RWPE2 (cell line): ENCODE measurements around the gene CFAP410.

ENCODE experiments used
- ATAC-seq: fragments of 200-7000 bp; cut with Tn5 transposase; 3 replicates; pipeline ENCODE4 v1.9.1; 2021; ENCODE audit warnings: low read depth
- DNase-seq: peaks from one replicate; pipeline ENCODE4 v3.0.0-alpha.2; 2020; ENCODE audit warnings: low spot score
- H3K27ac ChIP-seq: fragments of 450-650 bp; 2 replicates; pipeline ENCODE4 v1.5.1; 2017; ENCODE audit warnings: mild to moderate bottlenecking; ENCODE audit not compliant: poor library complexity, severe bottlenecking
- H3K27me3 ChIP-seq: fragments of 250-450 bp; sonication (Bioruptor Pico); 2 replicates; pipeline ENCODE4 v1.5.1; 2021; ENCODE audit warnings: mild to moderate bottlenecking, moderate library complexity; ENCODE audit not compliant: insufficient read depth, poor library complexity, severe bottlenecking
- H3K36me3 ChIP-seq: fragments of 250-450 bp; sonication (Bioruptor Pico); 2 replicates; pipeline ENCODE4 v1.5.1; 2020; ENCODE audit warnings: low read depth, mild to moderate bottlenecking, moderate library complexity
- H3K4me1 ChIP-seq: fragments of 250-450 bp; sonication (Bioruptor Pico); 2 replicates; pipeline ENCODE4 v1.5.1; 2021; ENCODE audit warnings: mild to moderate bottlenecking, moderate library complexity; ENCODE audit not compliant: insufficient read depth, poor library complexity, severe bottlenecking
- H3K4me3 ChIP-seq: fragments of 250-450 bp; sonication (Bioruptor Pico); 2 replicates; pipeline ENCODE4 v1.5.1; 2021; ENCODE audit warnings: mild to moderate bottlenecking, moderate library complexity; ENCODE audit not compliant: severe bottlenecking
- H3K9me3 ChIP-seq: fragments of 250-450 bp; sonication (Bioruptor Pico); 2 replicates; pipeline ENCODE4 v1.5.1; 2021; ENCODE audit warnings: mild to moderate bottlenecking, moderate library complexity; ENCODE audit not compliant: severe bottlenecking
- TF ChIP-seq, protein P1 (sequence below): fragments of 450-650 bp; IDR thresholded peaks from one replicate; pipeline ENCODE4 v1.5.1; 2017; ENCODE audit warnings: mild to moderate bottlenecking, moderate library complexity; ENCODE audit not compliant: poor library complexity, severe bottlenecking

The CFAP410 gene

DNA sequence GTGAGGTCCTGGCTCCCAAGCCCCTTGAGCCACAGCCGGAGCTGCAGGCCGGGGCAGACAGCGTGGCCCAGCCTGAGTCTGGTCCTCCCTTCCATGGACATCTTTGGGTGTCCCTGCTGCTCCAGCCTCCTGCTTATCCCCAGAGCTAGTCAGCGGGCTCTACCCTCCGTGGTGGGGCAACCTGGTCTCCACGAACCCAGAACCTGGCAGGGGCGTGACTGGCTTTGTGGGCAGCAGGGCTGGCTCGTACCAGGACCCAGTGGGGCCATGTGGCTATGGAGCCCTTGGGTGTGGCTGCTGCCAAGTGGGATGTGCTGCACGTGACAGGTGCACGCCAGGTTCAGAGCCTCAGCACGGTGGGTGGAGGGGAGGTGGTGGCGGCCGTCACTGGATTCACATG is 18.3 kb downstream of the CFAP410 start:
- TF ChIP-seq, protein P1, sequence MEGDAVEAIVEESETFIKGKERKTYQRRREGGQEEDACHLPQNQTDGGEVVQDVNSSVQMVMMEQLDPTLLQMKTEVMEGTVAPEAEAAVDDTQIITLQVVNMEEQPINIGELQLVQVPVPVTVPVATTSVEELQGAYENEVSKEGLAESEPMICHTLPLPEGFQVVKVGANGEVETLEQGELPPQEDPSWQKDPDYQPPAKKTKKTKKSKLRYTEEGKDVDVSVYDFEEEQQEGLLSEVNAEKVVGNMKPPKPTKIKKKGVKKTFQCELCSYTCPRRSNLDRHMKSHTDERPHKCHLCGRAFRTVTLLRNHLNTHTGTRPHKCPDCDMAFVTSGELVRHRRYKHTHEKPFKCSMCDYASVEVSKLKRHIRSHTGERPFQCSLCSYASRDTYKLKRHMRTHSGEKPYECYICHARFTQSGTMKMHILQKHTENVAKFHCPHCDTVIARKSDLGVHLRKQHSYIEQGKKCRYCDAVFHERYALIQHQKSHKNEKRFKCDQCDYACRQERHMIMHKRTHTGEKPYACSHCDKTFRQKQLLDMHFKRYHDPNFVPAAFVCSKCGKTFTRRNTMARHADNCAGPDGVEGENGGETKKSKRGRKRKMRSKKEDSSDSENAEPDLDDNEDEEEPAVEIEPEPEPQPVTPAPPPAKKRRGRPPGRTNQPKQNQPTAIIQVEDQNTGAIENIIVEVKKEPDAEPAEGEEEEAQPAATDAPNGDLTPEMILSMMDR, result no peak
- H3K27ac ChIP-seq, result no peak overlapping the region
- DNase-seq (no peak), ATAC-seq (no peak)
- no peaks in the 10 kb centered on the region for H3K27me3 ChIP-seq
- peaks cover 14% of the 10 kb centered on the region for H3K36me3 ChIP-seq
- H3K4me1 ChIP-seq, result no peaks in the 10 kb centered on the region
- no peaks in the 10 kb centered on the region for H3K9me3 ChIP-seq
- H3K4me3 ChIP-seq, result no peak overlapping the region

DNA sequence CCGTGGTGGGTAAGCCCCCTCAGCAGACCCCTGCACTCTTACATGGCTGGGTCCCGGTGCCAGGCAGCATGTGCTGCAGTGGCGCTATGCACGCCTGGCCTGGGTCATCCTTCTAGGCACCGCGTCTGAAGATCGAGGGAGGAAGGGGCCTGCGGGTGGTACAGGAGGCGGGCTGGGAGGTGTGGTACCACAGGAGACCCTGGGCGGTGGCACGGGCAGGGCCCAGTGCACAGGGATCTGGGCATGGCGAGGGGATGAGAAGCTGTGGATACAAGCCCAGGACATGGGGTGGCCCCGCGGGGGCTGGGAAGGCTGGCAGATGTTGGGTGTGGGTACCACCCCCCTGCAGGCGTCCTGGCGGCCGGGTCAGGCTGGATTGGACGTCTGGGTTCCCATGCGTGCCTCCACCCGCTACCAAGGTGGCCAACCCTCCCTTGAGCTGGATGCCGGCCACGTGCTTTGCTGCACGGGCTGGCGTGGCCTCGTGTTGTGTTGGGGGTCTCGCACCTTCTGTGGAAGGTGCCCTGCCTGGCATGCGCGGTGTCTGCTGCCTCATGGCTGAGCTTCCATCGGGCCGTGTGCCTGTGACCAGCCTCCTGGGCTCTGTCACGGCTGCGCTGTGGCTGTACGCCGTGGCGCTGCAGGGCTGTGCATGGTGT is 19.7 kb downstream of the CFAP410 start:
- H3K4me1 ChIP-seq, result no peaks in the 10 kb centered on the region
- no peak overlapping the region for H3K4me3 ChIP-seq
- no peaks in the 10 kb centered on the region for H3K9me3 ChIP-seq
- H3K27me3 ChIP-seq, result no peaks in the 10 kb centered on the region
- peaks cover 13% of the 10 kb centered on the region for H3K36me3 ChIP-seq
- no peak overlapping the region for H3K27ac ChIP-seq
- DNase-seq (no peak), ATAC-seq (no peak)
- TF ChIP-seq, protein P1, result no peak

DNA sequence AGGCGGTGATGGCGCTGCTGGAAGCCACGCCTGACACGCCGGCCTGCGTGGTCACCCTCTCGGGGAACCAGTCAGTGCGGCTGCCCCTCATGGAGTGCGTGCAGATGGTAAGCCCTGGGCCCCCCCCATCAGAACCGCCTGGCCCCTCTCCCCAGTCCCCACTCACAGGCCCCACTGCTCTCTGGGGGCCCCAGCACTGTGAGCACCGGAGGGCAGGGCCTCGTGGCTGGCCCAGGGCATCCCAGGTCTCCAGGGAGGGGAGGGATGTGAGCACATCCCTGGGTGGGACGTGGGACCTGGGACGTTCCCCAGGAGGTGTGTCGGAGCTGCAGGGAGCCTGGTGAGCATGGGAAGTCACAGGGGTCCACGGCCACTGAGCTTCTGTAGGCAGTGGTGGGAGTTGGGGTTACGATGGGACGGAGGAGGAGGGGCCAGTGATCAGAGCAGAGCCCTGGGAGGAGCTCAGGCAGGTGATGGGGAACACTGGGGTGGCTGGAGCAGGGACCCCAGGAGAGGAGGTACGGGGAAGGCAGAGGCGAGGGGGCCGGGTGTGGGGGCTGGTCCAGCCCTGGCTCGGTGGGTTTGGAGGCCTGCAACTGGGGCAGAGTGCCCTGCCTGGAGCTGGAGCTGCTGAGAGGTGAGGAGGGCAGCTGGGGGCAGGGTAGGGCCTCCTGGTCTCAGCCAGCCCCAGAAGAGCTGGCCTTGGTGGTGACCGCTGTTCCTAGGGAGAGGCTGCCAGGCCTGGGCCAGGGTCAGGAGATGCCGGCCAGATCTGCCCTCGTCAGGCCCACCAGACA is 20.5 kb downstream of the CFAP410 start:
- H3K27me3 ChIP-seq, result no peaks in the 10 kb centered on the region
- peaks cover 9% of the 10 kb centered on the region for H3K36me3 ChIP-seq
- no peak overlapping the region for H3K4me3 ChIP-seq
- no peak for ATAC-seq
- no peaks in the 10 kb centered on the region for H3K4me1 ChIP-seq
- TF ChIP-seq, protein P1, result no peak
- no peak overlapping the region for H3K27ac ChIP-seq
- no peak for DNase-seq
- H3K9me3 ChIP-seq, result no peaks in the 10 kb centered on the region

DNA sequence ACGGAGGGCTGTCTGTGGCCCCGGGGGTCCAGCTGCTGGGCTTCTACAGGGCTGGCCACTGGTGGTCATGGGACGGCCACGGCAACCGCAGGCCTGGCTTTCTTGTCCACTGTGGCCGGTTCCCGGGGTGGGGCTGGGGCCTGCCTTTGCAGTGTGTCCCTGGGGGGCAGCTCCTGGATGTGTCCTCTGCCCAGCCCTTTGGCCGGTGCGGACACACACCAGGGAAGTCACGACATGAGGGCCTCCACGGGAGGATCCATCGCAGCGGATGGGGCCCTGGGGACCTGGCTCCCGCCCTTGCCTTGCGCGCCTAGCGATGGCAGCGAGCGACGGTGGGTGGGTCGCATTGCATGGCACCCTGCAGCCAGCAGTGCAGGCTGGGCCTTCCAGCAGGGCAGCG is 21.3 kb downstream of the CFAP410 start:
- H3K27ac ChIP-seq, result no peak overlapping the region
- peaks cover 18% of the 10 kb centered on the region for H3K36me3 ChIP-seq
- TF ChIP-seq, protein P1, result no peak
- ATAC-seq, result no peak
- no peaks in the 10 kb centered on the region for H3K4me1 ChIP-seq
- no peaks in the 10 kb centered on the region for H3K9me3 ChIP-seq
- no peak overlapping the region for H3K4me3 ChIP-seq
- no peak for DNase-seq
- no peaks in the 10 kb centered on the region for H3K27me3 ChIP-seq

DNA sequence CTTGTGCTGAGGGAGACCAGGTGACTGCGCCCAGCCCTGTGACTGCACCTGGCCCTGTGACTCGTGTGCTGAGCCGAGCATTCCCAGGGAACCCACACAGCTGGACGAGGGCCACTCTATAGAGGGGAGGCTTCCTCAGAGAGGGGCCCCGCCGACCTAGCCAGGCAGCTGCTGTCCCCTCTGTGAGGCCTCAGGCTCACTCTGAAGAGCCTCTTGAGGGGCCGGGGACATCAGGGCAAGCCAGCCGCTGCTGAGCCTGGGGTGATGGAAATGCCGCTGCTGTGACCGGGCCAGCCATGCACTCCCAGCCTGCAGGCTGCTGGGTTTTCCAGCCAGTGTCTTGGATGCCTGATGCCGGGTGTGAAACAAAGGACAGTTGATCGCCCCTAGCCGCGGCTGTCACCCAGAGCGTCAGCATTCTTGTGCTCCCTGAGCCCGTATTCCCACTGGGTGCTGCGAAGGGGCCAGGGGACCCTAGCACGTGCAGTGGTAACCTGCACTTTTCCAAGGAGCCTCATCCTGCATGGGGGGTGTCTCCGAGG is 21.9 kb downstream of the CFAP410 start:
- no peaks in the 10 kb centered on the region for H3K27me3 ChIP-seq
- no peak overlapping the region for H3K4me3 ChIP-seq
- H3K4me1 ChIP-seq, result no peaks in the 10 kb centered on the region
- DNase-seq (no peak), ATAC-seq (no peak)
- H3K9me3 ChIP-seq, result no peaks in the 10 kb centered on the region
- H3K27ac ChIP-seq, result no peak overlapping the region
- TF ChIP-seq, protein P1, result no peak
- H3K36me3 ChIP-seq, result peaks cover 23% of the 10 kb centered on the region
